IMR-90 (cell line): Measurements from ENCODE around the gene PPM1F.

Experiments used
- CEBPB ChIP-seq: IDR thresholded peaks from 2 replicates; pipeline ENCODE4 v1.6.1; 2012; ENCODE audit warnings: low read depth, low read length, improper control_type of control experiment
- CTCF ChIP-seq: conservative IDR thresholded peaks from 2 replicates; pipeline ENCODE4 v1.5.1; 2012; ENCODE audit warnings: mild to moderate bottlenecking, low read depth, low read length, improper control_type of control experiment
- POLR2A ChIP-seq: IDR thresholded peaks from 2 replicates; pipeline ENCODE4 v1.6.1; 2012; ENCODE audit warnings: mild to moderate bottlenecking, low read depth, low read length
- RCOR1 ChIP-seq: IDR thresholded peaks from 2 replicates; pipeline ENCODE4 v1.6.1; 2012; ENCODE audit warnings: mild to moderate bottlenecking, low read length, improper control_type of control experiment; ENCODE audit not compliant: insufficient replicate concordance
- TF ChIP-seq, protein P1 (sequence below): fragments of 150-350 bp; IDR thresholded peaks from 2 replicates; pipeline ENCODE4 v1.6.1; 2017; ENCODE audit warnings: mild to moderate bottlenecking, antibody characterized with exemption, low read length, low read depth

- TF ChIP-seq CTCF, result no peak
- TF ChIP-seq, protein P1, sequence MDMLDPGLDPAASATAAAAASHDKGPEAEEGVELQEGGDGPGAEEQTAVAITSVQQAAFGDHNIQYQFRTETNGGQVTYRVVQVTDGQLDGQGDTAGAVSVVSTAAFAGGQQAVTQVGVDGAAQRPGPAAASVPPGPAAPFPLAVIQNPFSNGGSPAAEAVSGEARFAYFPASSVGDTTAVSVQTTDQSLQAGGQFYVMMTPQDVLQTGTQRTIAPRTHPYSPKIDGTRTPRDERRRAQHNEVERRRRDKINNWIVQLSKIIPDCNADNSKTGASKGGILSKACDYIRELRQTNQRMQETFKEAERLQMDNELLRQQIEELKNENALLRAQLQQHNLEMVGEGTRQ, result no peak
- no peak for TF ChIP-seq POLR2A
- no peak for TF ChIP-seq CEBPB
- no peak for TF ChIP-seq RCOR1
Observed at GRCh38 chr22:21975854-21976345, 23.3 kb upstream of the PPM1F start.
